Stimulated activated CD8-positive, alpha-beta memory T cell treated with anti-CD3 and anti-CD28 coated beads, Interleukin-15, amount 100 ng/mL, for 24 hours (primary cell): ENCODE measurements around the gene ZSWIM5.

Experiments used
- DNase-seq: peaks from one replicate; pipeline ENCODE4 v3.0.0-alpha.2; 2020; ENCODE audit warnings: low read depth

ZSWIM5 gene

GRCh38 chr1:45023663-45024062 lies 182.7 kb downstream of the ZSWIM5 start:
- no peak for DNase-seq

DNA sequence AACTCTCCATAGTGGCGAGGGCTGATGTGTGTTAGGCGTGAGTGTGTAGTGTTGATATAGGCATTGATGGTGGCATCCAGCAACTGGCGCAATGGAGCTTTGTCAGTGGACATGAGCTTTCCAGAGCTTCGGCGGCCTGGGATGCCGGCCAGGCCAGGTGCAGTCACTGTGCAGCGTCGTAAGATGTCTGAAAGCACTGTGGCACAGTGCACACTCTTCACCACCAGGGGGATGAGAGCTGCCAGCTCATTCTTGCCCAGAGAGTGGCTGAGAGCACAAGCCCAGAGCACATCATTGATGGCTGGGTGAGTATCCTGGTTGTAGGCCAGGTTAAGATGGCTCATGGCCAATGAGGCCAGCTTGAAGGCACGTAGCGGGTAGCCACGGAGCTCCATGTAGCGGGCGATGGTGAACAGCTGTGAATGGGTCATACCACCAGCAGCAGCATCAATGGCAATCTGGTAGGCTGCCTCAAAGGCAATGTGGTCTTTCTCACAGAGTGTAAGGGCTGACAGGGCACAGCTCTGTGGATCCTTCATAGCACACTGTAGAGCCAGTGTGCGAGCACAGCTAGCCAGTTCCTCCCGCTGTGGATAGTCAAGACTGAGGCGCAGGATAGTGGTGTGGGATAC lies 187.7 kb downstream of the ZSWIM5 start:
- no peak for DNase-seq

DNA sequence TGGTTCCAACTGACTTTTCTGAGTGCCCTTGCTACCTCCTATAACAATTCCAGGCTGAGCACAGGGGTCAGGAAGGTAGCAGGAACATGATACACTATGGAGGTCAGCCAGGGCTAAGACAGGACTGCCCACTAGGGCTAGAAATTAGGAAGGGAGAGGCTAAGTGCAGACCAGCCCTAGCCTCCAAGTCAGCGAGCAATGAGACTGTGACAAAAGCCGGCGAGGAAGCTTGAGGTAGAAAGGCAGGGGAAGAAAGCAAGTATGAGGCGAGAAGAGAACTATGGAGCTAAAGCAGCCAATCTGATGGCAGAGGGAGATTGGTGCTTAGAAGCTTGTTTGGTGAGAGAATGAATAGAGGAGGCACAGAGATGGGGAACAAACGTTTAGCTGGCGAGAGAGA lies 189.6 kb downstream of the ZSWIM5 start:
- no peak for DNase-seq

DNA sequence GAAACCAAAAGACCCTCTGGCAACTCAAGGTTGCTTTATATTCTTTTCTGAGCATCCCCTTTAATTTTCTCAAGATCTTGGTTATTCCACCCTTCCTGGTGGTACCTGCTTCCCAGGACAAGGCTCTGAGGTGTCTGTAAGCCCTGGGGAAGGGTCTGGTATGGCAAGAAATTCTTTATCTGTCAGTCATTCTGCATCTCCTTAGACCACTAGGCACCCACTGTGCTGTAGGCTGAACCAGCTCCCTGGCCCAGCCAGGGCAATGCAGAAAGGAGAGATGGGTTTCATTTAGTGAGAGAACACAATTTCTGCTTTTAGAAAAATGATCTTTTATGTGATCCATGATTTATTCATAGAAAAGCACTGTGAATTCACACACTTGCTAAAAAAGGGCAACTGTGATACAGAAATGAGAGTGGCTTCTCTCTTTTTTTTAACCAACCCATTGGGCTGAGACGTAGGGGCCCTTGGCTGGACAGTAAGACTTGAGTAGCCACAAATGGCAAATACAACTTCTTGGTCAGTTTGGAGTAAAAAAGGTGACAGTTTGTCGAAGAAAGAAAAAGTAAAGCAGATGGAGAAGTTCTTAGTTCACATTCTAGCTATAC lies 190.2 kb downstream of the ZSWIM5 start:
- DNase-seq: no peak

DNA sequence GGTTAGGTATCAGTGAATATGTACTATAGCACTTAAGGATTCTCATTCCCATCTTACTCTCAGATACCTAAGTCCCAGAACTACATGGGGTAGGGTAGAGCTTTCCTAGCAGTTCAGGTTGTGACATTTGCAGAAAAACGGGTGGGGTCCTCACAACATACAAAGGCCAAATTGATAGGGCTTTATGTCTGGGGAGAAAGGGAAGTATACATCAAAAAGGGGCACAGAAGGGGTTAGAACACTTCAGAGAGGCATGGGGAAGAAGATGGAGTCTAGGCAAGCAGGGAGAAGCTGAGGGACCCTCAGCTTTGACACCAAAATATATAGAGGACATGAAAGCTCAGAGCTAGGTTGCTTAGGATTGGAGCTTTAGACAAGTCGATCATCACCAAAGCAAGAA lies 190.7 kb downstream of the ZSWIM5 start:
- DNase-seq: no peak

DNA sequence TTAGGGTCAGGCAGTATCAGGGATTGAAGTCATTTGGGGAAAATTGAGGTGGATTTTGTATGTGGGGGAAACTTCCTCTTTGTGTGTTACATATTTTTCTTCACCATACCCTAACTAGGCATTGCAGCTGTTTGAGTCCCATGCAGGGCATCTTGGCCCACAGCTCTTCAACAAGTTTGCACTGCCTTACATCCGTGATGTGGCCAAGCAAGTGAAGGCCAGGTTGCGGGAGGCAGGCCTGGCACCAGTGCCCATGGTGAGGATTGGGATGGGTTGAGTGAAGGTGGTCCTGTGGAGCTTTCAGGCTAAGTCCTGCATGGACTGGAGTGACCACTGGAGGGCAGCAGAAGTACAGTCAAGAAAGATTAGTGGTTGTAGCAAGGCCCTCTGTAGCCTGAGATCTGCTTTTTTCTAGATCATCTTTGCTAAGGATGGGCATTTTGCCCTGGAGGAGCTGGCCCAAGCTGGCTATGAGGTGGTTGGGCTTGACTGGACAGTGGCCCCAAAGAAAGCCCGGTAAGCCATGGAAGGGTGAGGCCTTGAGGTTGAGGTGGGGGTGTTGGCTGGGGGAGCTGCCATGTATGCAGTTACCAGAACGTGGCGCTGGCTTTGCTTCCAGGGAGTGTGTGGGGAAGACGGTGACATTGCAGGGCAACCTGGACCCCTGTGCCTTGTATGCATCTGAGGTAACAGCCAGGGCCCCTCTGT lies 191.9 kb downstream of the ZSWIM5 start:
- no peak for DNase-seq

GRCh38 chr1:45013551-45014209 lies 192.7 kb downstream of the ZSWIM5 start:
- no peak for DNase-seq

- DNase-seq: no peak
Observed at GRCh38 chr1:45012639-45013278, 193.6 kb downstream of the ZSWIM5 start.

DNA sequence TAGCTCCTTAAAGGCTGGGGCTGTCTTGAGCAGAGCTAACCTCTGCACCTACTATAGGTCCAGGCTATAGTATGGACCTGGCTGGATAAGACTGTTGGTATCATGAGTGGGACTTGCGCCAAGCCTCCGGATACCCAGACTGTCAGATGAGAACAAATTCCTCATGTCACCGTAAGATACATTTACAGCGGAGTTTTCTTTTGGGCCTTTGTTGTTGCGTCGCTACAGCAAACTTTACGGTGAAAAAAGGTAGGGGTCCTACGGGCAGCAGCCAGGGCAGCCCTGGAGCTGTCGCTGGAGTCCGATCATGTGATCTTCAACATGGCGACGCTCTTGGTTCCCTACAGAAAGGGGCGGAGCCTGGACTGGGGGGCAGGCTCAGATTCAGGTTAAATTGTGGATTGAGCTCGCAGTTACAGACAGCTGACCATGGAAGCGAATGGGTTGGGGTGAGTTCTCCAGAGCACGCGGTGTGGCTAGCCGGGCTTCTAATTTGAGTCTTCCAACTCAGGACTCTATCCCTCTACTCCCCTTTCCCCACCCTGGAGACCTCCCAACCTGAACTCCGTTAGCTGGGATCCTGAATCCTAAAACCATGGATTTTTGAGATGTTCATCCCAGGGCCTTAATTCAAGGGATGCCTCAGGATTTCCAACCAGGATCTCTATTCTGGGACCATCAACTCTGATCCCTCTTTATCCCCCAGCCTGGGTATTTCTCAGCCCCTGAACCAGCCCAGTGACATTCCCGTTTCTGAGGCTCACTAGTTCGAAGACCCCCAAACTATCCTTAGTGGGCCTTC lies 194.4 kb downstream of the ZSWIM5 start, which contains the start of gene UROD:
TSS of gene UROD (plus strand) at position 418 of the 802 bp plus-strand sequence. CDS start at position 430, 12 bp downstream.
- peak; percentile 53 for DNase-seq

DNA sequence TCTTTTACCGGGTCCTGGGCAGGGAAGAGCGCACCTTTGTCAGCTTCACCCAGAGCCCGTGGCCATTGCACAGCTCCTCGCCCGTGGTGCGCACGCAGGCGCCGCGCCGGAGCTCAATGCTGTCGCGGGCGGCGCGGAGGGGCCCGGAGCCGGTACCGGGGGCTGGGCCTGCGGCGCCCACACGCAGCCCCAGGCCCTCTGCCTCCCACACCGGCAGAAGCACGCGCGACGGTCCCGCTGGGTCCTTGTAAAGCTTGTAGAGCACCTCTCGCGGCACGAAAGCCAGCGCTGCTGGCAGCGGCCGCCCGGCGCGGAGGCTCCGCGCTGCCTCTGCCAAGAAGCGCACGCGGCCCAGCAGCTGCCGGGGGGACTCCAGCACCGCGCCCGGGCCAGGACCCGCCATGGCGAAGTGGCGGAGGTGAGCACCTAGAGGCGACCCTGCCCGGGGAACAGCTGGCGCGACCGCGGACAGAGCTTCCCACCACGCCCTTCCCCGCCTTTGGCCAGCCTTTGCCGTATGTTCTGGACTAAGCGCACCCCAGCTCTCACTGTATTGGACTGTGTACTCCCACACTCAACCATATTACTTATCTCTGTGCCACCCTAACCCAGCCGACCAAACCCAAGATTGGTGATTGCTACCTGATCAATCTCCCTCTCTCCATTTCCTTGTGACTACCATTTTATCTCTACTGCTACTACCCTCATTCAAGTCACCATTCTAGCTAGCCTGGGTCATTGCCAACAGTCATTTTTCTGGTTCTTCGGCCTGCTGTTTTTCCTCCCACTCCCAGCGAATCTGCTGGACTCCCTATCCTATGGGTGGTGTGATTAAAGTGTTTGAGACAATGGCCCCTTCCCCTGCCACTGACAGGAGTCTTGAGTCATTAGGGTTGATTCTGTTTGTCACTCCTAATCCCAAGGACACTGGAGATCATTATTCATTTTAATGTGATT lies 195.3 kb downstream of the ZSWIM5 start, which contains the start of gene HECTD3:
TSS of gene HECTD3 (minus strand) at position 470 of the 957 bp plus-strand sequence. CDS start at position 403, 67 bp downstream.
- DNase-seq: peak; percentile 40

GRCh38 chr1:45009956-45010854 lies 196.2 kb downstream of the ZSWIM5 start:
- no peak for DNase-seq

DNA sequence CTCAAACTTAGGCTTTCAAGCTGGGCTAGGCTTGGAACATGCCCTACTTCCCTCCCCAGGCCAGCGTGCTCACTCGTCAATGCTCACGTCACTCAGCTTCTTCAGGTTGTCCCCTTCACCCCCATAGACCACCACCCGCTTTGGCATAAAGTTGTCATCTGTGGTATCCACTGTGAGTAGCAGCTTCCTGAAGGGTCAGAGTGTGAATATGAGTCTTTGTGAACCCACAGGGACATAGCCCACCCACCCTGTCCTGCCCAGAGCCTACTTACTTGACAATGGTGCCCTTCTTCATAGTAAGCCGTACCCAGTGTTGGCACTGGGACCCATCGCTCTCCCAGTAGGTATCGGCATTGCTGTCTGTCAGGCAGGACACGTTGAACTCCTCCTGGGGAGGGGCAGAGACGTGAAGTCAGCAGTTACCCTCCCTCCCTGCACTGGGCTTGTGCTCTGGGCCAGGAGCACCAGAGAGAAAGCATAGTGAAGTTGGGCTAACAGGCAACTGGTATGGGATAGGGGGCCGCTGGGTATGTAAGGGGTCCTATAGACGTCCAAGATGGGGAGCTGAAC lies 197.0 kb downstream of the ZSWIM5 start:
- DNase-seq: no peak

GRCh38 chr1:45008516-45008915 lies 197.9 kb downstream of the ZSWIM5 start:
- DNase-seq: no peak

DNA sequence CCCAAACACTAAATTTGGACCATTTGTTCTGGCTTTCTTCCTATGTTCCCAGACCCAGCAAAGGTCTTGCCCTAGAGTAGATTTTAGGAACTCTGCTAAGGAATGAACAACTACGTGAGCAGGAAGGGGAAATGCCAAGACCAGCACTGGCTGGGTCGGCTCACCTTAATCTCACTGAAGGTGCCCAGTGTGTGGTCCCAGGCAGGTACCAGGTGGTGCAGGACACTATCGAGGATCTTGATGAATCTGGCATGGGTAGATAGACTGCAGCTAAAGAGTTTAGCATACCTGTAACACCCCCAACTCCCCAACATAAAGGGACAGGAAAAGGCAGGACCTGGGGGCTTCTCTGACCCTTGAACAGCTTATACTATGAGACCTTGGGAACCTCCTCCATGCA lies 198.3 kb downstream of the ZSWIM5 start:
- DNase-seq: no peak

DNA sequence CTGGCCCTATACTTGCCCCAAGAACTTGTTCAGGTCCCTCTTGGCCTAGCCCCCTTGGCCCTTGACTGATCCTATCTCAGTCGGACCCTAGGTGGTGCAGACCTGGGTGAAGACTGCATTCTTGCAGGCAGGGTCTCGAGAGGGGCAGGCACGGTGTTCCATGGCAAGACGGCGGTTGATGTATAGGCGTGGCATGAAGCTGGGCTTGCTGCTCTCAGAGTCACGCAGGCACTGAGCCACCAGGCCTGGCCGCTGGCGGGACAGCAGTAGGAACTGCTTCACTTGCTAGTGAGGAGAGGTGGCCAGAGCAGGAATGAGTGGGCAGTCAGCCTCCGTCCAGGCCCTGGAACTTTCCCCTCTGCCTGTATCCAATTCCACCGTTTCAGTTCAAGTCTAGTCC lies 199.1 kb downstream of the ZSWIM5 start:
- DNase-seq: no peak

- DNase-seq: no peak
Observed at GRCh38 chr1:45005761-45006160, 200.6 kb downstream of the ZSWIM5 start.

DNA sequence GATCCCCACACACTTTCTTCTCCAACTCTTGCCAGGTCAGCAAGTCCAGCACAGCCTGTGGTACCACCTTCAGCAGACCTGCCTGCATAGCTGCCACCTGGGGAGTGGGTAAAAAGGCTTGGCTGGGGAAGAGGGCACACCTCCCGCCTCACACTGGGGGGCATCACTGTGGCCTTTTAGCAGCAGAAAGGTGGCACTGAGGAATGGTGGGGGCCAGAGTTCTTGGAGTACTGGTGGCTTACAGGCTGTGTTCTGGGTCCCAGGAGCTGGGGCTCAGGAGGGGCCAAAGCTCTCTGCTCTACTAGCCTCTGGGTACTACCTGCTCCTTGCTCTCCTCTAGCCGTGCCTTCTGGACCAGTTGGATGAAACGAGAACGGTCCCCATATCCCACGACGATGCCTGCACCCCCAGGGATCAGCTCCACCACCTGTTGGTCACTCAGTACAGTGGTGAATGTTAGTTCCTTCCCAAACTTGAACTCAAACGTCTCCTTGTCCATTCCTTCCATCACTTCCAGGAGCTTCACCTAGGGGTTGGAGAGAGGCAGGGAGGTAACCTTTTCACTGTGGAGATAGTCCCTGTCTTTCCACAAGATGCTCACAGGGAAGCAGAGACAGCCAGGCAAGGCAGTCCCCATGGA lies 202.0 kb downstream of the ZSWIM5 start:
- DNase-seq: no peak

GRCh38 chr1:45003741-45004140 lies 202.7 kb downstream of the ZSWIM5 start:
- DNase-seq: no peak
